Activated CD4-positive, alpha-beta T cell treated with anti-CD3 and anti-CD28 coated beads, Interleukin-2, Interleukin-4, amounts not matched to agents 100 ng/mL and 50 ng/mL, durations not matched to agents 16 hours and 8 hours (primary cell): ENCODE measurements around the gene MBP.
A peak's percentile ranks its signal among the peaks of the same experiment; 100 is the strongest.

Experiments used
- DNase-seq: peaks from one replicate; pipeline ENCODE4 v3.0.0-alpha.2; 2020; ENCODE audit warnings: low spot score

Gene MBP

GRCh38 chr18:76943542-76944339, 188.8 kb downstream of the MBP start:
- DNase-seq: no peak

- DNase-seq: no peak
Observed at GRCh38 chr18:76941284-76941683, 191.3 kb downstream of the MBP start.

GRCh38 chr18:76938619-76939018, 194.0 kb downstream of the MBP start:
- DNase-seq: no peak

- DNase-seq: no peak
Observed at GRCh38 chr18:76937597-76937996, 195.0 kb downstream of the MBP start.

- no peak for DNase-seq
Observed at GRCh38 chr18:76936877-76937276, 195.7 kb downstream of the MBP start.

GRCh38 chr18:76935722-76936337, 196.8 kb downstream of the MBP start:
- DNase-seq: no peak

- peak; percentile 45 for DNase-seq
Observed at GRCh38 chr18:76932026-76932819, 200.4 kb downstream of the MBP start.

GRCh38 chr18:76931171-76931570, 201.4 kb downstream of the MBP start:
- no peak for DNase-seq
